Stimulated activated CD8-positive, alpha-beta memory T cell treated with anti-CD3 and anti-CD28 coated beads, Interleukin-4, amount 100 ng/mL, for 4 hours (primary cell): Measurements from ENCODE around the gene ANTXR1.

ENCODE experiments used
- DNase-seq, 2 donors: peaks; one replicate each; pipeline ENCODE4 v3.0.0-alpha.2; 2020; ENCODE audit warnings: low read depth in 2 of 2, low spot score in 1 of 2

Gene ANTXR1

GRCh38 chr2:69070969-69071368, 58.0 kb downstream of the ANTXR1 start:
- no peak for DNase-seq

- no peak for DNase-seq
These were observed 61.1 kb downstream of the ANTXR1 start for GRCh38 chr2:69073928-69074570.

GRCh38 chr2:69074918-69075317, 61.9 kb downstream of the ANTXR1 start:
- no peak for DNase-seq

DNA sequence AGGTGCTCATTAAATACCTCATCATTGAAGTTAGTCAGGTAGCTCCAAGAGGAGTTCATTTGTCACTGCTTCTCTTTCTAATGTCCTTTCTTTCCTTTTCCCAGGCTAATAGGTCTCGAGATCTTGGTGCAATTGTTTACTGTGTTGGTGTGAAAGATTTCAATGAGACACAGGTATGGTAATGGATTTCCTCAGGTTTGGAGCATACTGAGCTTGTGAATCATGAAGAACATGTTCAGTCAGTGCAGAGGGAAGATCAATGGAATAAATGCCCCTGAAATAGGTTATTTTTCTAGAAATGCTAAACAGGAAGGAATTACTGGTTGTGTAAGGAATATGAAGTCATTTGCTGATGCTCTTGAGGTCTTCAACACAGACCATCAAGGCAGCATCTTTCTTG, 62.5 kb downstream of the ANTXR1 start:
- DNase-seq = no peak

- DNase-seq = no peak
These were observed 63.6 kb downstream of the ANTXR1 start for GRCh38 chr2:69076601-69077000.

GRCh38 chr2:69077252-69077950, 64.4 kb downstream of the ANTXR1 start:
- DNase-seq = no peak

DNA sequence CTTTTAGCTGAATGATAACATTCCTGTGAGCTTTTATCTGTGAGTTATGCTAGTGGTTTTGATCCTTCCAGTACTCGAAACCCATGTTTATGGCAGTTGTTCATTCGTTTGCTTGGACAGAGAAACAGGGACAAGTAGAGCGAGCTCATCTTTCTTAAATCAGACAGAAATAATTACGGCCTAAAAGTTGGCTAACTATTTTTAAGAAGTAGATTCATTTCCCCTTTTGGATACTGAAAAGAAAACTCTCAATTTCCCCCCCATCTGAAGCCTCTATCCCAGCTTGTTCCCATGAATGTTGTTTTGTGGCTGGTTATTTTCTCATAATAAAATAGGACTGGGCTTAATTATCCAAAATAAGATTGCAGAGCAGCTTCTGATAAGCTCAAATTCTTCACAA, 67.1 kb downstream of the ANTXR1 start:
- DNase-seq = no peak

- no peak for DNase-seq
These were observed 68.1 kb downstream of the ANTXR1 start for GRCh38 chr2:69081001-69081580.

DNA sequence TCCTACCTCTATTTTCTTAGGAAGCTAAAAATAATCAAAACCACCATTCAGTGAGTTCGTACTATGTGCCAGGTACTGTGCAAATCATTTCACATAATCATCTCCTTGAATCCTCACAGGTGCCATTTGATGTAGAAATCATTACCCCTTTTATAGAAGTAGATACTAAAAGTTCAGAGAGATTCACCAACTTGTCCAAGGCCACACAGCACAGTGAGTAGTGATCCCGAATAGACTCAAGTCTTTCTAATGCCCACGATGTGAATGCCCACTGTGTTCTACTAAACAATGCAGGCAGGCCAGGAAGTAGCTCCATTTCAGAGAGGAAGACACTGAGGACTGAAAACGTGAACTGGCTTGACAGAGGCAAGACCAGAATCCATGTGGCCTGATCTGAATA, 68.8 kb downstream of the ANTXR1 start:
- no peak for DNase-seq

- DNase-seq = no peak
These were observed 69.5 kb downstream of the ANTXR1 start for GRCh38 chr2:69082430-69082997.

GRCh38 chr2:69083235-69083748, 70.3 kb downstream of the ANTXR1 start:
- no peak for DNase-seq

- DNase-seq = no peak
These were observed 71.5 kb downstream of the ANTXR1 start for GRCh38 chr2:69084492-69084891.

DNA sequence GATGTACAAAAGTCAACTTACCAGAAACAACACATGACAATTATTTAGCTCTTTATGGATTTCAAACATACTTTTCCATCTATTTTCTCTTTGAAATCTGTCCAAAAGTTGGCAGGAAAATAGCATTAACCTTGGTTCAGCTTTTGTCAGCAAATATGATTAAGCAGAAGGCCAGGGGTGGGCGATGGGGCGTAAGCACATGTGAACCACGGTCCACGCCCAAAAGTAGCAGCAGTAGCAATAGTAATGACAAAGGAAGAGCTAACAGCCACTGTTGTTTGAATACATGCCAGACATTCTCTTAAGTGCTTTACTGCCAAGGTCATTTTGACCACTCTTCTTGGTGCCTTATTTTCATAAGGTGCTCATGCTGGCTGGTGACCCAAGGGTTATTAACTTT, 73.5 kb downstream of the ANTXR1 start:
- DNase-seq = no peak

- DNase-seq = no peak
These were observed 74.4 kb downstream of the ANTXR1 start for GRCh38 chr2:69087211-69087911.

DNA sequence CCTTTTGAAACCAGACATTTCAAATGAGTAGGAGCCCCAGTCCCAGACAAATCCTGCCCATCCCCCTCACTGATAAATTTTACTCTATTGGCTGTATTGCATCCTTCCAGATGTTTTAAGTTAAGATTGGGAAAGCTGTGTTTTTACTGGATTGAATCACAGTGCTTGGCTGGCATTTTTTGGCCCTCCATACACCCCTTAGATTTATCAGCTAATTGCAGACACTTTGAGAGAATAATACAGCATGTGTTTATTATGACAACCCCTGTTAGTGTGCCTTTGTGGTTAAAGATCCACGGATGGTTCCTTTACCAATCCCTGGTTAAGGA, 74.9 kb downstream of the ANTXR1 start:
- DNase-seq = no peak

DNA sequence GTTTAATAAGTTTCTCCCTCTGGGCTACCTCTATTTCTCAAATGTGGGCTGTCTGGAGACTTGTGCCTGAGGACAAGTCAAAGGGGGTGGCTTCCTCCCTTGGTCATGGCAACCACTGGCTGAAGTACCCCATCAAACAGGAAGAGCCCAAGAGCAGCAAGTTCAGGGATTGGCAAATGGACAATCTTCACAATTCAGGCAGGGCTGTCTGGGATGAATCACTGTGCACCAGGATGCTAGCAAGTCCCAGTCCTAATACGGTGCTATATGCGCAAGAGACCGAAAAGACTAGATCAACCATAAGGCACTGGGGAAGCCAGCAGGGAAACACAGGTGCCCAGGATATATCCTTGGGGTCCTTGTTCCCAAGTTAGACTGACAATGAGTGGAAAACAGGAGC, 75.5 kb downstream of the ANTXR1 start:
- DNase-seq = no peak

GRCh38 chr2:69089266-69089665, 76.3 kb downstream of the ANTXR1 start:
- no peak for DNase-seq

DNA sequence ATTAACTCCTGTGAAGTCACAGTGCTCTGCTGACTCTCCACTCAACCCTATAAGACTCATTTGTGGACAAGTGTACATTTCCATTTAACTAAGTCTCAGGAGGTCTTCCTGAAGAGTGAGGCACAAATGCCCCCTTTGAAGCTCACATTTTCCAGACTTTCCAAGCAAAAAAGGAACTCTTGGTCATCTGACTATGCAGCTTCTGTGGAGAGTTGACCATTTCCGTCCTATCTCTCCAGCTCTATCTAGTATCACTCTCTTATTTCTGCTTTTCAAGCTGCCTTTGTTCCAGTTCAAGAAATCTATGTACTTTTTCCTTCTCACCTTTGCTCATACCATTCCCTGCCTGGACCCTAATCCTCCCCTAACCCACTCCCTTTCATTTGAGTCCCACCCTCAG, 77.0 kb downstream of the ANTXR1 start:
- no peak for DNase-seq

DNA sequence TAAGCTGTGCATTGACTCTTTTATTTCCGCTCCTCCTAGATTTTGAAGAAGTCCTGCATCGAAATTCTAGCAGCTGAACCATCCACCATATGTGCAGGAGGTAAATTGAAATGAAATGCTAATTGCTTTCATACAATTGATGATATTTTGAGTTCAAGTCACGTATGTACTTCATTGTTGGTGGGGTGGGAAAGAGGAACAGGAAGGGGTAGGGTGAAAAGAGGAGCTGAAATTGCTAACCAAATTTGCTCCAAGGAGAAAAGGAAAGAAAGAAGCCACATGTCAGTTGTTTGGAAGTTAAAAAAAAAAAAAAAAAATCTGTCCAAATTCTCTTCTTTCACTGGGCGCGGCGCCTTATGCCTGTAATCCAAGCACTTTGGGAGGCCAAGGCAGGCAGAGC, 77.8 kb downstream of the ANTXR1 start:
- no peak for DNase-seq

DNA sequence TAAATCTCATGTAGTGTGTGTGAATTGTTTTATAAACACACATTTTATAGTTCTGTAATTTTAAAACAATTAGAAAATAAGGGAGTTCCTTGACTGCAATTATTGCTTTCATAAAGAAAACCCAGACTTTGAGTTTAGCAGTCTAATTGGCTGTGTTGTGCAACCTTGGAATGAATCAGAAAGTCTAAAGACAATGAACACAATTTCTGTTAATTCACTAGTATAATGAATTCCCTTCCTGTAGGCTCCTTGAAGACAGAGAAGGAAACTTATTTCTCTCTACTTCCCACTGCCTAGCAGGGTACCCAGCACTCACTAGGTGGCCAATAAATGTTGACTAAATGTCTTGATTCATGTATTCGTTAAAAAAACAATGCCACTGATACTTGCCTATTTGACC, 79.9 kb downstream of the ANTXR1 start:
- DNase-seq = no peak

- DNase-seq = no peak
These were observed 82.3 kb downstream of the ANTXR1 start for GRCh38 chr2:69095305-69095704.
